OCI-LY3 (cell line): ENCODE data around the gene C5.
"Not testable (repeated sequence)": the region's sequence is repeated elsewhere in the genome, so short reads cannot be mapped to it uniquely, and the experiment has no call there.

Source experiments
- EZH2phosphoT487 ChIP-seq: fragments of 200-600 bp; shearing (Covaris generic); IDR thresholded peaks from 2 replicates; pipeline ENCODE4 v1.6.1; 2018; ENCODE audit warnings: antibody characterized with exemption, mixed run types, low read depth
- TF ChIP-seq, protein P1 (sequence below): fragments of 200-600, 300-600 bp; sonication (generic); IDR thresholded peaks from 2 replicates; pipeline ENCODE4 v1.5.1; 2014; ENCODE audit warnings: antibody characterized with exemption, low read length, low read depth

DNA sequence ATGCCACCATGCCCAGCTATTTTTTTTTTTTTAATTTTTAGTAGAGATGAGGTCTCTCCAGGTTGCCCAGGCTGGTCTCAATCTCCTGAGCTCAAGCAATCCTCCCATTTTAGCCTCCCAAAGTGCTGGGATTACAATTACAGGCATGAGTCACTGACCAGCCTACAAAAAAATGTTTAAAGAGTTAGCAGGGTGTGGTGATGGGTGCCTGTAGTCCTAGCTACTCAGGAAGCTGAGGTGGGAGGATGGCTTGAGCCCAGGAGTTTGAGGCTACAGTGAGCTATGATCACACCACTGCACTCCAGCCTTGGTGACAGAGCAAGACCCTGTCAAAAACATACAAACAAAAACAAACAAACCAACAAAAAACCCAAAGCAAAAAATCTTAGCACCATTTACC is 14.4 kb downstream of the C5 start:
- TF ChIP-seq, protein P1, sequence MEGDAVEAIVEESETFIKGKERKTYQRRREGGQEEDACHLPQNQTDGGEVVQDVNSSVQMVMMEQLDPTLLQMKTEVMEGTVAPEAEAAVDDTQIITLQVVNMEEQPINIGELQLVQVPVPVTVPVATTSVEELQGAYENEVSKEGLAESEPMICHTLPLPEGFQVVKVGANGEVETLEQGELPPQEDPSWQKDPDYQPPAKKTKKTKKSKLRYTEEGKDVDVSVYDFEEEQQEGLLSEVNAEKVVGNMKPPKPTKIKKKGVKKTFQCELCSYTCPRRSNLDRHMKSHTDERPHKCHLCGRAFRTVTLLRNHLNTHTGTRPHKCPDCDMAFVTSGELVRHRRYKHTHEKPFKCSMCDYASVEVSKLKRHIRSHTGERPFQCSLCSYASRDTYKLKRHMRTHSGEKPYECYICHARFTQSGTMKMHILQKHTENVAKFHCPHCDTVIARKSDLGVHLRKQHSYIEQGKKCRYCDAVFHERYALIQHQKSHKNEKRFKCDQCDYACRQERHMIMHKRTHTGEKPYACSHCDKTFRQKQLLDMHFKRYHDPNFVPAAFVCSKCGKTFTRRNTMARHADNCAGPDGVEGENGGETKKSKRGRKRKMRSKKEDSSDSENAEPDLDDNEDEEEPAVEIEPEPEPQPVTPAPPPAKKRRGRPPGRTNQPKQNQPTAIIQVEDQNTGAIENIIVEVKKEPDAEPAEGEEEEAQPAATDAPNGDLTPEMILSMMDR: not testable (repeated sequence)
- not testable (repeated sequence) for TF ChIP-seq EZH2phosphoT487
